Measurements from ENCODE around the gene CALCOCO1. TPM values are rescaled to one million over a fixed set of nuclear protein-coding genes. Genes with fewer than 3 reads are reported as not detected.

The CALCOCO1 gene
- total and polyA plus RNA-seq, 10 of the 15 experiments (the other 5 are each of a cell fraction or from before 2014, with no cell fraction given) = 2.8 to 55.9 (median 13.7) TPM

DNA sequence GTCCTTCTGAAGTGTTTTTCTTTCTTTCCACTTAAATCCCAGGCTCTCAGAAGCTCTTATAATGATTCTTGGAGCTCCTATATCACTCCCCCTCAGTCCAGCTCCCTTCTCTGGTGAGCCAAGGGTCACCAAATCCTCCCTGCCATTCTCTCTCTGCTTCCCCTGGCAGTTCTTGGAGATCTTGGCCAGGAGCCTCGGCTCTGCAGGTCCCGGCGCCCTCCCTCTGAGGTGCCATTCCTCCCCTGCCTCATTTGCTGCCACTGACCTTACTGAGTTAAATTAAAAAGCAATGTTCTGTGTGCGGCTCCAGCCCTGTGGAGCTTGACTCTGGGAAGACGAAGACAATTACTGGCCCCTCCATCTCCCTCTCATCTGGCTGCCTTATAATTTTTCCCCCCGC lies 17.5 kb upstream of the CALCOCO1 start (continued):
- TF ChIP-seq ZNF207 (IDR thresholded peaks at IDR 0.05; ENCODE audit: borderline replicate concordance) = no peak
- TF ChIP-seq NRF1 (conservative IDR thresholded peaks at IDR 0.05; ENCODE audit: low read depth, low read length) = no peak

DNA sequence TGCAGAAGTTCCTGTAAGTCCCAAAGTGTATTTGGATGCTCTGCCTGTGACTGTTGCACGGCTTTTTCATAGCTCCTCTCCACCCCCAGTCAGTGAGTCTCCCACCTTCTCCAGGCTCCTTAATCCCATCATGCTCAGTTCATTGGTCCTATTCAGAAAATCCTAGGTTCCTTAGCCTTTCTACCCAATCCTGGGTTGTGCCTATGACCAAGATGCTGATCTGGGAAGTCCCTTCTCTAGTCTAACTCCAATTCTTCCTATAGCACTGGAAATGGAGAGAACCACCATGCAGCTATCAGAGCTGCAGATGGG lies 16.8 kb upstream of the CALCOCO1 start:
- no peak overlapping the region for H3K4me2 ChIP-seq (ENCODE audit: control insufficient read depth, insufficient read depth)
- no peaks in the 10 kb centered on the region for H3K9me3 ChIP-seq (replicated peaks; ENCODE audit: control insufficient read depth, insufficient read depth, low read length)
- no peak overlapping the region for H3K9ac ChIP-seq (ENCODE audit: control insufficient read depth, insufficient read depth, low read length)
- no peak for TF ChIP-seq RUNX3 (IDR thresholded peaks at IDR 0.05; ENCODE audit: low read length)
- TF ChIP-seq, protein P1, sequence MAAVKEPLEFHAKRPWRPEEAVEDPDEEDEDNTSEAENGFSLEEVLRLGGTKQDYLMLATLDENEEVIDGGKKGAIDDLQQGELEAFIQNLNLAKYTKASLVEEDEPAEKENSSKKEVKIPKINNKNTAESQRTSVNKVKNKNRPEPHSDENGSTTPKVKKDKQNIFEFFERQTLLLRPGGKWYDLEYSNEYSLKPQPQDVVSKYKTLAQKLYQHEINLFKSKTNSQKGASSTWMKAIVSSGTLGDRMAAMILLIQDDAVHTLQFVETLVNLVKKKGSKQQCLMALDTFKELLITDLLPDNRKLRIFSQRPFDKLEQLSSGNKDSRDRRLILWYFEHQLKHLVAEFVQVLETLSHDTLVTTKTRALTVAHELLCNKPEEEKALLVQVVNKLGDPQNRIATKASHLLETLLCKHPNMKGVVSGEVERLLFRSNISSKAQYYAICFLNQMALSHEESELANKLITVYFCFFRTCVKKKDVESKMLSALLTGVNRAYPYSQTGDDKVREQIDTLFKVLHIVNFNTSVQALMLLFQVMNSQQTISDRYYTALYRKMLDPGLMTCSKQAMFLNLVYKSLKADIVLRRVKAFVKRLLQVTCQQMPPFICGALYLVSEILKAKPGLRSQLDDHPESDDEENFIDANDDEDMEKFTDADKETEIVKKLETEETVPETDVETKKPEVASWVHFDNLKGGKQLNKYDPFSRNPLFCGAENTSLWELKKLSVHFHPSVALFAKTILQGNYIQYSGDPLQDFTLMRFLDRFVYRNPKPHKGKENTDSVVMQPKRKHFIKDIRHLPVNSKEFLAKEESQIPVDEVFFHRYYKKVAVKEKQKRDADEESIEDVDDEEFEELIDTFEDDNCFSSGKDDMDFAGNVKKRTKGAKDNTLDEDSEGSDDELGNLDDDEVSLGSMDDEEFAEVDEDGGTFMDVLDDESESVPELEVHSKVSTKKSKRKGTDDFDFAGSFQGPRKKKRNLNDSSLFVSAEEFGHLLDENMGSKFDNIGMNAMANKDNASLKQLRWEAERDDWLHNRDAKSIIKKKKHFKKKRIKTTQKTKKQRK (IDR thresholded peaks at IDR 0.05; ENCODE audit: low read depth, low read length) = no peak
- TF ChIP-seq FOXM1 (IDR thresholded peaks at IDR 0.05; ENCODE audit: low read depth, low read length) = no peak
- no peak for TF ChIP-seq NR2F1 (conservative IDR thresholded peaks at IDR 0.05)
- TF ChIP-seq SMC3 (IDR thresholded peaks at IDR 0.05; ENCODE audit: borderline replicate concordance, low read length) = no peak
- TF ChIP-seq, protein P2, sequence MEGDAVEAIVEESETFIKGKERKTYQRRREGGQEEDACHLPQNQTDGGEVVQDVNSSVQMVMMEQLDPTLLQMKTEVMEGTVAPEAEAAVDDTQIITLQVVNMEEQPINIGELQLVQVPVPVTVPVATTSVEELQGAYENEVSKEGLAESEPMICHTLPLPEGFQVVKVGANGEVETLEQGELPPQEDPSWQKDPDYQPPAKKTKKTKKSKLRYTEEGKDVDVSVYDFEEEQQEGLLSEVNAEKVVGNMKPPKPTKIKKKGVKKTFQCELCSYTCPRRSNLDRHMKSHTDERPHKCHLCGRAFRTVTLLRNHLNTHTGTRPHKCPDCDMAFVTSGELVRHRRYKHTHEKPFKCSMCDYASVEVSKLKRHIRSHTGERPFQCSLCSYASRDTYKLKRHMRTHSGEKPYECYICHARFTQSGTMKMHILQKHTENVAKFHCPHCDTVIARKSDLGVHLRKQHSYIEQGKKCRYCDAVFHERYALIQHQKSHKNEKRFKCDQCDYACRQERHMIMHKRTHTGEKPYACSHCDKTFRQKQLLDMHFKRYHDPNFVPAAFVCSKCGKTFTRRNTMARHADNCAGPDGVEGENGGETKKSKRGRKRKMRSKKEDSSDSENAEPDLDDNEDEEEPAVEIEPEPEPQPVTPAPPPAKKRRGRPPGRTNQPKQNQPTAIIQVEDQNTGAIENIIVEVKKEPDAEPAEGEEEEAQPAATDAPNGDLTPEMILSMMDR (IDR thresholded peaks at IDR 0.05 in 2 of 3, conservative IDR thresholded peaks at IDR 0.05 in 1 of 3; ENCODE audit: control insufficient read depth in 2 of 3, extremely low read depth in 1 of 3, insufficient read depth in 1 of 3, low read depth in 3 of 3, low read length in 3 of 3) = no peak
- TF ChIP-seq KLF5 (IDR thresholded peaks at IDR 0.05; ENCODE audit: partially characterized antibody) = no peak
- TF ChIP-seq POLR2AphosphoS5 (IDR thresholded peaks at IDR 0.05; ENCODE audit: low read length) = no peak
- no peak for TF ChIP-seq MYC (IDR thresholded peaks at IDR 0.05; ENCODE audit: insufficient read depth, insufficient read length, insufficient replicate concordance, low read length, severe bottlenecking)
- TF ChIP-seq GABPA (IDR thresholded peaks at IDR 0.05; ENCODE audit: low read depth) = no peak
- CTCF ChIA-PET = interaction anchor here (0.6 to 10.2 kb wide), 34 partner anchors 13 to 463 kb away, joined by 3 to 459 read pairs (median 3); partner anchors contain the start of genes ATP5MC2, CALCOCO1 and CISTR
- no peaks in the 10 kb centered on the region for H4K20me1 ChIP-seq (ENCODE audit: control insufficient read depth, insufficient read depth)
- DNase-seq (ENCODE audit: low read depth, low spot score) (no peak), ATAC-seq (no peak), FAIRE-seq (no peak)
- BruUV-seq (replicated peaks) = no TSS peak
- H2AFZ ChIP-seq (ENCODE audit: control insufficient read depth, low read depth, low read length) = no peak overlapping the region
- intact Hi-C loops (cut with micrococcal nuclease; ENCODE audit: unreplicated experiment) (no loop called here), in situ Hi-C loops (cut with MboI) (loop anchor here (5.0 kb wide), 2 partner anchors 42 to 202 kb away; no protein-coding TSS in a partner anchor)
- H3K27me3 ChIP-seq (replicated peaks in 1 of 2; ENCODE audit: control insufficient read depth in 2 of 2, insufficient read depth in 2 of 2, low read length in 1 of 2) = peaks cover 4 to 15% of the 10 kb centered on the region in 2 experiments
- 100% methylated on average over 1 of the region's 1 CpG for WGBS (ENCODE audit: insufficient coverage, insufficient replicate concordance, low lambda C conversion rate, missing lambda C conversion rate)
- no peak overlapping the region for H3K4me3 ChIP-seq
- RAD21 ChIA-PET (ENCODE audit: unreplicated experiment) = interaction anchor here (0.9 to 6.1 kb wide), 16 partner anchors 9 to 205 kb away, joined by 3 to 129 read pairs (median 14); partner anchors contain the start of gene CALCOCO1
- SMC1A ChIA-PET (ENCODE audit: uncharacterized antibody, unreplicated experiment) = interaction anchor here (0.6 to 9.8 kb wide), 22 partner anchors 9 to 235 kb away, joined by 3 to 156 read pairs (median 6); partner anchors contain the start of gene CALCOCO1
- H3K79me2 ChIP-seq (ENCODE audit: control insufficient read depth, insufficient read depth, low read length) = no peaks in the 10 kb centered on the region
- H3K27ac ChIP-seq (ENCODE audit: control insufficient read depth, insufficient read depth) = no peak overlapping the region
- POLR2A ChIA-PET = interaction anchor here (0.5 to 1.2 kb wide), 4 partner anchors 12 to 201 kb away, joined by 3 to 4 read pairs (median 4); no protein-coding TSS in a partner anchor
- H3K36me3 ChIP-seq (ENCODE audit: control insufficient read depth in 2 of 2, insufficient read depth in 2 of 2, low read length in 1 of 2) = no peaks in the 10 kb centered on the region
- no peaks in the 10 kb centered on the region; the same call in 1 of the 2 replicates for H3K4me1 ChIP-seq (ENCODE audit: control insufficient read depth, insufficient read depth, low read length)

All from GM12878 (cell line).